ENCODE data around the gene PRDM11. TPM values are rescaled to one million over a fixed set of nuclear protein-coding genes. Genes with fewer than 3 reads are reported as not detected.

The PRDM11 gene
- total and polyA plus RNA-seq, 2 of the 4 experiments (the other 2 are of a cell fraction): 2.2 to 2.7 TPM

DNA sequence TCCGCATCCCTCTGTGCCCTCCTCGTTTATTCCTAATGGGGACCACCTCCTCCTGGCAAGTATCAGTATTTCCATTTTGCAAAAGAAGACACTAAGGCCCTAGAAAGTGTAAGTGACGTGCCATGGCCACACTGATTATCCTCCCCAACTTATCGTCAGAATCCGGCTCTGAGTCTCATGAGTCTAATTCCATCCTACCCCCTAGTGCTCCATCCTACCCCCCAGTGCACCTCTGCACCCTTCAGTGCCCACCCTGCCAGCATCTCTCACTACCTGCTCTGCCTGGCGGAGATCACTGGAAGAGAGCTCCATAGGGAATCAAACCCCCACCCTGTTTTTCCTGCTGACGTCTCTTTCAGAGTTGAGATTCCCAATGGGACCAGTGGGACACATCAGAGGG lies 31.8 kb downstream of the PRDM11 start:
- Histone ChIP-seq H3K9me3 (ENCODE audit: control insufficient read depth, insufficient read depth, low read length) (no peaks in the 10 kb centered on the region), H2BK15ac (ENCODE audit: low read depth, low read length) (no peak overlapping the region), H3K18ac (ENCODE audit: low read depth, low read length) (no peak overlapping the region), H4K20me1 (ENCODE audit: insufficient read depth, low read length) (peaks cover 4% of the 10 kb centered on the region; the same call in 1 of the 2 replicates), H3K56ac (ENCODE audit: extremely low read depth, insufficient read depth, low read length) (no peak overlapping the region), H2BK20ac (ENCODE audit: low read depth, low read length) (no peak overlapping the region), H3K27ac (ENCODE audit: insufficient read depth, low read length) (no peak overlapping the region), H2BK120ac (ENCODE audit: low read depth, low read length) (no peak overlapping the region), H3K4me3 (ENCODE audit: insufficient read depth, low read depth, low read length) (no peak overlapping the region), H3K4ac (ENCODE audit: low read depth, low read length) (no peak overlapping the region), H2BK5ac (ENCODE audit: low read depth, low read length, poor library complexity, severe bottlenecking) (no peak overlapping the region), H3K4me1 (ENCODE audit: control insufficient read depth, insufficient read depth, low read length) (peaks cover 12% of the 10 kb centered on the region), H3K14ac (replicated peaks; ENCODE audit: low read depth, low read length) (no peak overlapping the region), H3K79me1 (ENCODE audit: low read depth in 1 of 2, low read length in 2 of 2) (no peaks in the 10 kb centered on the region; a peak in 1 of 4 replicates), H3K27me3 (ENCODE audit: control insufficient read depth, insufficient read depth, low read length) (no peaks in the 10 kb centered on the region), H2AK5ac (ENCODE audit: low read depth, low read length) (no peak overlapping the region), H3K4me2 (ENCODE audit: low read depth, low read length) (no peak overlapping the region), H3K36me3 (ENCODE audit: control insufficient read depth, insufficient read depth, low read length) (peaks cover 2% of the 10 kb centered on the region; the same call in 1 of the 2 replicates), H2AFZ (replicated peaks; ENCODE audit: low read length, poor library complexity) (no peak overlapping the region), H4K8ac (ENCODE audit: low read depth in 2 of 2, low read length in 2 of 2) (no peak overlapping the region), H4K91ac (ENCODE audit: insufficient read depth, low read depth, low read length) (no peak overlapping the region), H3K9ac (ENCODE audit: low read depth, low read length) (no peak overlapping the region), H3K23ac (ENCODE audit: low read depth, low read length) (no peak overlapping the region), H4K5ac (ENCODE audit: low read depth, low read length) (no peak overlapping the region), H3K9me1 (ENCODE audit: insufficient read depth, low read length) (peaks cover 5% of the 10 kb centered on the region; the same call in 1 of the 2 replicates), H2AK9ac (replicated peaks; ENCODE audit: low read depth, low read length, poor library complexity) (no peak overlapping the region)
- dilution Hi-C loops (cut with HindIII; ENCODE audit: low sequenced_read_pairs, unreplicated experiment): no loop called here
- BruUV-seq (replicated peaks): no TSS peak
- ChIA-PET CTCF (no interaction called here), POLR2A (ENCODE audit: unreplicated experiment) (no interaction called here)
- intact Hi-C loops (cut with micrococcal nuclease): no loop called here
- DNase-seq (no peak), ATAC-seq (ENCODE audit: low read depth) (no peak)
- in situ Hi-C loops (cut with MboI; ENCODE audit: low sequenced_read_pairs): no loop called here
- WGBS, 2 experiments (ENCODE audit: extremely low coverage in 2 of 2, insufficient read length in 1 of 2): 55% methylated on average over 2 of the region's 7 CpGs; no CpG with 5 or more reads in 1 of the 2 experiments
- TF ChIP-seq POLR2A (IDR thresholded peaks at IDR 0.05; ENCODE audit: low read depth, low read length) (no peak), RAD21 (IDR thresholded peaks at IDR 0.05; ENCODE audit: low read length) (no peak), RFX5 (IDR thresholded peaks at IDR 0.05; ENCODE audit: low read depth, low read length) (no peak), MXI1 (IDR thresholded peaks at IDR 0.05; ENCODE audit: borderline replicate concordance, low read depth, low read length) (no peak), FOS (IDR thresholded peaks at IDR 0.05; ENCODE audit: low read depth, low read length) (no peak), BHLHE40 (IDR thresholded peaks at IDR 0.05; ENCODE audit: low read depth, low read length) (no peak), CEBPB (IDR thresholded peaks at IDR 0.05; ENCODE audit: low read depth, low read length) (no peak), NFE2L2 (IDR thresholded peaks at IDR 0.05; ENCODE audit: low read depth, low read length) (no peak), CHD1 (IDR thresholded peaks at IDR 0.05; ENCODE audit: low read depth, low read length) (no peak), SMC3 (IDR thresholded peaks at IDR 0.05; ENCODE audit: low read depth, low read length) (no peak), MAFK (IDR thresholded peaks at IDR 0.05; ENCODE audit: low read depth, low read length) (no peak), RCOR1 (IDR thresholded peaks at IDR 0.05; ENCODE audit: insufficient replicate concordance, low read length) (no peak), MAZ (IDR thresholded peaks at IDR 0.05; ENCODE audit: borderline replicate concordance, low read depth, low read length) (no peak)
- TF ChIP-seq, protein P1, sequence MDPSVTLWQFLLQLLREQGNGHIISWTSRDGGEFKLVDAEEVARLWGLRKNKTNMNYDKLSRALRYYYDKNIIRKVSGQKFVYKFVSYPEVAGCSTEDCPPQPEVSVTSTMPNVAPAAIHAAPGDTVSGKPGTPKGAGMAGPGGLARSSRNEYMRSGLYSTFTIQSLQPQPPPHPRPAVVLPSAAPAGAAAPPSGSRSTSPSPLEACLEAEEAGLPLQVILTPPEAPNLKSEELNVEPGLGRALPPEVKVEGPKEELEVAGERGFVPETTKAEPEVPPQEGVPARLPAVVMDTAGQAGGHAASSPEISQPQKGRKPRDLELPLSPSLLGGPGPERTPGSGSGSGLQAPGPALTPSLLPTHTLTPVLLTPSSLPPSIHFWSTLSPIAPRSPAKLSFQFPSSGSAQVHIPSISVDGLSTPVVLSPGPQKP (IDR thresholded peaks at IDR 0.05; ENCODE audit: borderline replicate concordance, low read depth, low read length): no peak
- TF ChIP-seq, protein P2, sequence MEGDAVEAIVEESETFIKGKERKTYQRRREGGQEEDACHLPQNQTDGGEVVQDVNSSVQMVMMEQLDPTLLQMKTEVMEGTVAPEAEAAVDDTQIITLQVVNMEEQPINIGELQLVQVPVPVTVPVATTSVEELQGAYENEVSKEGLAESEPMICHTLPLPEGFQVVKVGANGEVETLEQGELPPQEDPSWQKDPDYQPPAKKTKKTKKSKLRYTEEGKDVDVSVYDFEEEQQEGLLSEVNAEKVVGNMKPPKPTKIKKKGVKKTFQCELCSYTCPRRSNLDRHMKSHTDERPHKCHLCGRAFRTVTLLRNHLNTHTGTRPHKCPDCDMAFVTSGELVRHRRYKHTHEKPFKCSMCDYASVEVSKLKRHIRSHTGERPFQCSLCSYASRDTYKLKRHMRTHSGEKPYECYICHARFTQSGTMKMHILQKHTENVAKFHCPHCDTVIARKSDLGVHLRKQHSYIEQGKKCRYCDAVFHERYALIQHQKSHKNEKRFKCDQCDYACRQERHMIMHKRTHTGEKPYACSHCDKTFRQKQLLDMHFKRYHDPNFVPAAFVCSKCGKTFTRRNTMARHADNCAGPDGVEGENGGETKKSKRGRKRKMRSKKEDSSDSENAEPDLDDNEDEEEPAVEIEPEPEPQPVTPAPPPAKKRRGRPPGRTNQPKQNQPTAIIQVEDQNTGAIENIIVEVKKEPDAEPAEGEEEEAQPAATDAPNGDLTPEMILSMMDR (conservative IDR thresholded peaks at IDR 0.05; ENCODE audit: low read depth, low read length): no peak
- TF ChIP-seq, protein P3, sequence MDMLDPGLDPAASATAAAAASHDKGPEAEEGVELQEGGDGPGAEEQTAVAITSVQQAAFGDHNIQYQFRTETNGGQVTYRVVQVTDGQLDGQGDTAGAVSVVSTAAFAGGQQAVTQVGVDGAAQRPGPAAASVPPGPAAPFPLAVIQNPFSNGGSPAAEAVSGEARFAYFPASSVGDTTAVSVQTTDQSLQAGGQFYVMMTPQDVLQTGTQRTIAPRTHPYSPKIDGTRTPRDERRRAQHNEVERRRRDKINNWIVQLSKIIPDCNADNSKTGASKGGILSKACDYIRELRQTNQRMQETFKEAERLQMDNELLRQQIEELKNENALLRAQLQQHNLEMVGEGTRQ (IDR thresholded peaks at IDR 0.05; ENCODE audit: low read depth, low read length): no peak
